ENCODE data around the gene ATG10.

Gene ATG10

DNA sequence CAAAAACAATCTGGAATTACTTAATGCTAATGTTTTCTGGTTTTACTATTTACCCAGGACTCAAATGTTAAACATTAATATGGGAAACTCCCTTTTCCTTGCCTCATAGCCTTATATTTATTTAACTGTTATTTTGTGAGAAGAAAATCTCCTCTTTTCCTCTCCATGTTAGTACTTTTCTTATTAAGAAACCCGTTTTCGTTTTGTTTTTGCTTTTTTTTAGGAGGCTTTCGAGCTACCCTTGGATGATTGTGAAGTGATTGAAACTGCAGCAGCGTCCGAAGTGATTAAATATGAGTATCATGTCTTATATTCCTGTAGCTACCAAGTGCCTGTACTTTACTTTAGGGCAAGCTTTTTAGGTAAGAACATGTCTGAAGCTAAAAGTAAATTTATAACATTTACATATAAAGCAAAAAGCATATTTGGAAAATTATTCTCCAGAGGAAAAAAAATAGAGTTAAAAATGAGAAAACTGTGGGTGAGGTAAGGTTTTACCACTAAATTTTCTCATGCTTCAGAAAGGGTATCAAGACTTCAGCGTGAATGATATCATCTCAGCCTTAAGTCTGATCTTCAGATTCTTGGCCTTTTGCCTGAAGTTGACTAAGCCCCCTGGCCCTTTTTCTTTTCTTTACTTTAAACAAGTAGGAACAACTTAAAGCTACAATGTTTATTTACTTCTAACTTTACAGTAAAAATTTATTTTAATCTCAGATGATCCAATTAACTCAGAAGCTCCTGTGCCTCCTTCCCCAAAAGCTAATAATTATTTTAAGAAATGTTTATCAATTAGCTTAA, 192.6 kb downstream of the ATG10 start:
- no peak for DNase-seq

DNA sequence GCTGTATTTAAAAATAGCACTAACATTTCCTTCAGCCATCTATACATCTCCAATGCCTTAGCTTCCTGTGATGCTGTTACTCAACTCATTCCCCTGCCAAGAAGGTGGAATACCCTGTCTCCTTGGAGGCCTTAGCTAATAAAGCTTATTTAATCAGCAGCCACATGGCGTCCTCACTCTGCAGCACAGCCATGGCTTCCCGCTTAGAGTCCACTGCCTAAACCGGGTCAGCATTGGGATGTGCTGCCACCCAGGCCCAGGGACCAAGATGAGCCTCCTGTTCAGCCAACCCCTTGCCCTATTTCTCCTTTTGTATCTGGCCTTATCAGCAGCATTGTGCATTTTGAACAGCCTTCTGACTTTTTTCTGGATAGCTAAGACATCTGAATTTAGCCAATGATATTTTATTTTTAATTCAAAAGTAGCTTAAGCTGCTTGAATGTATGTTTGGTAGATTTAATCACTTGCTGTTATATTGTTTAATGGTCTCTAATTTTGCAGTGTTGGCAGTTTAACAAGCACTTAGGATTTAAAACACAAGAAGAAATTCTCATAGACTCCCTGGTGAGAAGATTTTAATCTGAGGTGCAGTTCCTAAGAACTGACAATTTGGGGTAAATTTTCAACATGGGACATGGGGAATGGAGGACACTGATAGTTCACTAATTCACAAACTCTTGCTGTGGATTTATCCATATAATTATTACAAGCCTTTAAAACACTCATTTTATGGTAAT, 193.3 kb downstream of the ATG10 start:
- peak in 7 of 58 donors; percentile 2 to 12 (median 5) for DNase-seq

DNA sequence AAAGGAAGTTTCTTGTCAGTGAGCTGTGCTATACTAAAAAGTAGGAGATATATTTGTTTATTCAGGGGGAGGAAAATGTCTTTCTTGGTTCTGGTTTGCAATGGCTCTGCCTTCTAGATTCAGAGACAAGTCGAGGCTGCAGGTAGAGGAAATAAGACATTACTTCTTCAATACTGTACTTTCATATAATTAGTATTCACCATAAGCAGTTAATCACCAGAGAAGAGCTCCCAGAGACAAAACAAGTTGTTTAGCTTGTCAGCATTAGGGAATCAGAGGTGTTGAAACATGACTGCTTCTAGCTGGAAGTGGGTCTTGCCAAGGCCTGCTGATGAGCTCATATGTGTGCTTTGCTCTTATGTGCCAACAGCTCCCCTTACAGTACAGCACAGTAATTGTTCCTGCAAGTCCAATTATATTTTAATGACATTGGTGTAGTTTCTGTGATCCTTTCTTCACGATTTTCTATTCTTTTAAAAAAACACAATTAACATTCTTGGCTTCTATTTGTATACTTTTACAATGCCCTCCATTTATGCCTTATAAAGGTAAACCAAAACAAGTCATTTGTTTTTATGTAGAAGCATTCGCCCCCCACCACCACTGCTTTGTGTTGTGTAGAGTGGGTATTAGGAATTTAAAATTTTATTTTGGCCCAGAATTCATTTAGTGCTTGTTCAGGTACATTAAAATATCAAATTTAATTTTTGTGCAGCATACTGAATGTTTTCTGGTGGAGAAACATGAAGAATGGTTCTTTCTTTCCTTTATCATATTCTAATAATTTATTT, 194.1 kb downstream of the ATG10 start:
- peak in 42 of 58 donors; percentile 9 to 85 (median 40) for DNase-seq

DNA sequence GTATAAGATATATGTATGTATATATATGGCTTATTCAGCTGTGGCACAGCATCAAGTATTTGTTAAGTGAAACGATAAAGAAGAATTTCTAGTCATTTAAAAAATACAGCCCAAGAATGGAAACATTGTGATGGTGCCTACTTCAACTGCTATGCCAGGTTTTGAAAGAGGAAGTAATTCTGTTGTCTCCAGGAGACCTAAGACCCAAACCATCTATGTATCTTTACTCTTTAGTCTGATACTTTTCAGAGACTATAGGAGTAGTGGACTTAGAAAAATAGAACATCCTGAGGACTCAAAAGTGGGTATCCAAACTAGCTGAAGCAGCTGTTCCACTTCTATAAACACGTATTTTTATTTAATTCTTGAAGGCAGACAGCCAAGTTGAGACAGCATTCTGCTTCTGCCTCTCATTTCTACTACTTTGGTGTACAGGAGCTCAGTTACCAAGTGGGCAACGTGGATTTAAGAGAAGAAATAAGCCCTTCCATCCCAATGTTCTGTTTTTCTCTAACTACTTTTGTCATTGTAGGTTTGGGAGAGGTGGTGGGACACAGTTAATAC, 195.6 kb downstream of the ATG10 start:
- DNase-seq = no peak

DNA sequence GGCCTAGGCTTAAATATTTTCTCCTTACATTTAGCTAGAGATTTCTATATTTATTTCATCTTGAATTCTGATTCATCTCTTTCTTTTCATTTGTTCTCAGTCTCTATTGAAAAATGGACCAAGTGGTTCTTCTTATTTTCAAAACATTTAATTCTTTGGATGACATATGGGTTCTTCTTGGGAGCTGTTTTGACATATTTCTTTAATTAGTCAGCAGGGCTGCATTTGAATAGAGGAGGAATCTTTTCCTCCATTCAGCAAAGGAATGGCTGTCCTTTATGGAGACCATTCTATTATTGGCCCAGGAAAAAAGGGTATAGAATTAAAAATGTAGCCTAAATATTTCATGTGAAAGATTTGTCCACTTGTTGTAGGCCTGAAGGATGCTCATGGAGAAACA, 196.5 kb downstream of the ATG10 start:
- no peak for DNase-seq

DNA sequence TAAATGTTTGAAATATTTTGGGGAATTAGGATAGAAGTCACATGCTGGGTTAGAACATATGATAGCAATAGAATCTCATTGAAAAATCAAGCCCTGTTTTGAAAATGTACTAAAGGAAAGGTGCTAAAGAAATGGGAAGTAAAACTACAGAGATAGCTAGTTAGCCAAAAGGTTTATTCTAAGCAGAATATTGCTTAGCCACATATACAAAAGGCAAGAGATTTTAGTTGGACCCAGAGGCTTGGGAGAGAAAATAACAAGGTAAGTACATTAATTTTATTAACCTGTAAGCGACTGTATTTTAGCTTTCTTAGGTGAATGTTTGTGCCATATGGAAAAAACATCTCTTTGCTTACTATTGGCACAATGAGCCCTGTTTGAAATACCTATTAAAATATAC, 198.1 kb downstream of the ATG10 start:
- no peak for DNase-seq

DNA sequence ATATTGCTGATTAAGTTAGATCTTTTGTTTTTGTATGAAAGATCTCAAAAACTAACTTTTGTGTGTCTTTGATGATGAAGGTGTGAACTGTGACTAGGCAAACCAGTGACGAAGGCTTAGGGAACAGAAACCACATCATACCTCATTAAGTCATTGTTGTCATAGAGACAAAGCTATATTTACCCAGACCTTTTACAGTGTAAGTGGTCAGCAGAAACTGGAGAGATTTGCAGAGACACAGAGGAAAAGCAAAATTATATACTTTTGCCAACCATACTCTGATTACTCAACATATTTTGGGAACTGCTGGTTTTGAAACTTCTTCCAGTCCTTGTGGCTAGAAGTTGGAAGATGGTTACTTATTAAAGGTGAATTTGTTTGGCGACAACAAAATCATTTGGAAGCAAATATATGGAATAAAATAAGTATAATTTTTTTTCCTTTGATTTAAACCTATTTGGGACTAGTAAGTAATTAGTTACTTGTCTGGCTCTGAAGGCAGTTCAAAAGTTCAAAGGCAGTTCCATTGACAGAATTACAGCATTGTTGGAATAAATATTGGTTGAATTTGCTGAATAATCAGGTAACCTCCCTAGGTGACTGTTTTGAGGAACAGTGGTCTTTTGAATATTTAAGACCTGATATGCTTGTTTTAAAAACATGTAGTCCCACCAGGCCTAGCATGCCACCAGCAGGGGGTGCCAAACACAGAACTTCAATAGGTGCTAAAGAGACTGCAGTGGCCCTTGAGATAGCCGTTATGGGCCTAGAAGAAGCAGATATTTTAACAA, 202.5 kb downstream of the ATG10 start:
- peak in 16 of 58 donors; percentile 3 to 52 (median 12) for DNase-seq

DNA sequence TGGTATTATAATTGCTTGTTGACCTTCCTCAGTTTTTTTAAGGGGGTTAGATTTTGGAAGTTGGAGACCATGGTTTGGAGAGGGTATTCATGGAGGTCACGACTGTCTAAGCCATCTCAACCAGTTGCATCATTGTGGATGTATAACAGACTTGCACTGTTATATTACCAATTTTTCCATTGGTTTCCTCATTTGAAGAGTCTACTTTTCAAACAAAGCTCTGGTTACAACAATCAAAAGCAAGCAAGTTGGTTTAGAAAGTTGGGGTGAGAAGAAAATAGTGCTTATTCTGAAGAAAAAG, 203.0 kb downstream of the ATG10 start:
- no peak for DNase-seq

DNA sequence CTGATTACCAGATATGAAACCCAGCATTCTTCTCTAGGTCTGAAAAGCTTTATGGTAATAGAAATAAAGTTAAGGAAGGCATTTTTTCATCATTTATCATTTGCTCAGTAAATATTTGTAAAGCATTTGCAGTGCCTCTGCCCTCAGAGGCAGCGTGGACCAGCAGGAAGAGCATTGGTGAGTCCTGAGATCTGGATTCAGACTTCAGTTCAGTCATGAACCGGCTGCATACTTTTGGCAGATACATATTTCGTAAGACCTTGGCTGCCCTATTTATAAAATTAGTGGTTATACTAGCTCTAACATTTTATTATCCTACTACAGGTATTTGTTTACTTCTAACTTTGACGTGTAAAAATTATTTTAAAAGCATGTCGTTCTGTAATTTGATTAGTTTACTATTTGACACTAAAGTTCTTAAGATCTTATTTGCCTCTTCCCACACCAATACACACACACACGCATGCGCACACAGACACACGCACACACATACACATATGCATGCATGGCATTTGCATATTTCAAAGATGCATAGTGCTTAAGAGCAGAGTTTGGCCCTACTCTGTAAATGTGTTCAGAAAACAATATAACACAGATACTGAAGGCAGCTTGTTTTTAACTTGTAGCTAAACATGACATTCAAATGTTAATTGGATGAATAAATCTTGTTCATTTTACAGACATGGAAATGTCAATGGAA, 204.4 kb downstream of the ATG10 start:
- DNase-seq = no peak

DNA sequence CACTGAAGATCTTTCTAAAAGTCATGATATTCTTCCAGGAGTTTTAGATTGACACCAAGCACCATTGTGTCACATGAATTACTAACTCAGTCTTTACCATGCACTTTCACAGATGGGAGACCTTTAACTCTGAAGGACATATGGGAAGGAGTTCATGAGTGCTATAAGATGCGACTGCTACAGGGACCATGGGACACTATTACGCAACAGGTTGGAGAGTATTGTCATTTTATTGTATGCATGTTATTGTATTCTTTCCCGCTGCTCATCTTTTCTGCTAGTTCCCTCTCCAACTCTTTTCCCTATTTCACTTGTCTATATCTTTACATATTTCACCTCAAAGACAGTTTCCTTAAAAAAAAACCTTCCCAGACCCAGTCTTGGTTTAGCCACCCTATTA, 206.6 kb downstream of the ATG10 start:
- DNase-seq = no peak

DNA sequence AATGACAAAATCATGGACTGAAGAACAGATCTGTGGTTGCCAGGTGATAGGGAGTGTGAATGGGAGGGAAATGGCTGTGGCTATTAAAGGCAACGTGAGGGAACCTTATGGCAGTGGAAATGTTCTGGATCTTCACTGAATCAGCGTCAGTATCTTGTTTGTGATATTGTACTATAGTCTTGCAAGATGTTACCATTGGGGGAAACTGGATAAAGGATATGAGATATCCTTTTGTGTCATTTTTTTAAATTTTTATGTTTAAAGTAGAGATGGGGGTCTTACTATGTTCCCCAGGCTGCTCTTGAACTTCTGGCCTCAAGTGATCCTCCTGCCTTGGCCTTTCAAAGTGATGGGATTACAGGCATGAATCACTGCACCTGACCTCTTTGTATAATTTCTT, 210.8 kb downstream of the ATG10 start:
- DNase-seq = no peak

DNA sequence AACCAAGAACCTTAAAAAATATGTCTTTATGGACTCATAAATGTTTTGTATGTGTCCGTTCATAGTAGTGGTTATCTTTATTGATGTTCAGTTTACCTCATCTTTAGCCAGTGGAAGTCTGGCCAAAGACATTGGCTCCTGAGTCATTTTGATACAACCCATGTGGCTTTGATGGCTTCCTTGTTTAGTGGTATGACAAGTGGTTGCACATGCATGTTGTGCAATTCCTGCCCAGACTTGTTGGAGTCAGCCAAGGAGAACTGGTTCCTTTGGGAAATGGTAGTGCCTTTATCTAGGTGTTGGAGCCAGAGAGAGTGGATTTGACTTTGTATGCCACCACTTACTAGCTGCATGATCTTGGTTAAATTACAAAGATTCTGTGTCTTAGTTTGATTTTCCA, 212.0 kb downstream of the ATG10 start:
- no peak for DNase-seq

DNA sequence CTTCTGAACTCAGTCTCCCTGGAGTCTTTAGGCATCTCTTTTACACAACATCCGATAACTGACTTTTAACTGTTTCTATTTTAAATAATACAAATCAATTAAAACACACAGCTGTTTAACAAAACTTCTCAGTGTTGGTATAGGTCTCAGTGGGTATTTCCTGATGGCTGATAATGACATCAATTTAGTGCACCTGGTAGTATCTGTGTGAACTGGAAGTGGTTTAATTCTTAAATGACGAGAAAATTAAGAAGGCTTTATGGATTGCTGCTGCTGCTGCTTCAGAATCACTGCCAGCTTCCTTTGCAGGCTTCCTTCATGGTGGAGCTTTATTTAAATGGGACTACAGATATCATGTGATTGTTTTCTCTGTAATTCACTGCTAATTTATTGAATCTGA, 214.0 kb downstream of the ATG10 start:
- DNase-seq = no peak

DNA sequence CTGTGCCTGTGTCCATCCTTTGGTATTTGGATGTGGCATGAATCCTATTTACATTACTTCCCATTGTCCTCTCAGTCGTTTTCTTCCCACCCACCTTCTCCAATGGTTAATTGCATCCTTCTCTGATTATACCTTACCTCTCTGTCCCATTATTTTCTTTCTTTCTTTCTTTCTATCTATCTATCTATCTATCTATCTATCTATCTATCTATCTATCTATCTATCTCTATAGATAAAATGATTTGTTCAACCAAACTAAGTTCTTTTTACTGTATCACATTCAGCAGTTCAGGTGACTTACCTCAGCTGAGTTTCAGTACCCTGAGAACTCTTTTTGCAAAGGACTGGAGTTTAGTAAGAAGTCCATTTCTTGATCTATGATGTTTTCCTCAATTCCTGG, 225.7 kb downstream of the ATG10 start:
- DNase-seq = no peak

DNA sequence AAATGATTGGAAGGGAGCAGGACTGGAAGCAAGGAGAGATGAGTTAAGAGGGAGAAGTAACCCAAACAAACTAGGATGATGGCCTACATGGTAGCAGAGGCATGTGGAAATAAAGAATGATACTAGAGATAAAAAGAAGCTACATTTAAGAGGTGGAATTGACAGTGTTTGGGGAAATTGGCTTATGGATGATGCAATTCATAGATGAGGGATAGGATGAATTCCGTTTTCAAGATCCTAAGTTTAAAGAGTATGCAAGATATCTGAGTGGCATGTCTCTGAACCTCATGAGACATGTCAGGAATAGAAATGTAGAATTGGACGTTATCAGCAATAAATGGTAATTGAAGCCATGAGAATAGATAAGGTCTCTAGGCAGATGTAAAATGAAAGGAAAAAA, 232.7 kb downstream of the ATG10 start:
- DNase-seq = no peak

DNA sequence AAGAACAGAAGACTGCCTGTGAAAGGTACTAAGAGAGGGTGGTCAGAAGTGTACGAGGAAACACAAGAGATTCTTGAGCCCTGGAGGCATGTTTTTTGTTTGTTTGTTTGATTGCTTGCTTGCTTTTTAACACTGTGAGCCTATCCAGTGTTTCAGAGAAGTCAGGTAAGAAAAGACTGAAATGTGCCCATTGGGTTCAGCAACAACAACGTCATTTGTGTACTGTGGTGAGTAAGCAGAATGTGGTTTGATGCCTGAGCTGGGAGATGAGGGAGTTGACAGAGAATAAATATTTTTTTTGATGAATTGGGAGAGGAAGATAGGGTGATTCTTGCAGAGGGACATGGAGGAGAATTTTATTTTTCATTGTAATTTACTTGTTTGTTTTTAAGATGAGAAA, 233.2 kb downstream of the ATG10 start:
- DNase-seq = no peak

DNA sequence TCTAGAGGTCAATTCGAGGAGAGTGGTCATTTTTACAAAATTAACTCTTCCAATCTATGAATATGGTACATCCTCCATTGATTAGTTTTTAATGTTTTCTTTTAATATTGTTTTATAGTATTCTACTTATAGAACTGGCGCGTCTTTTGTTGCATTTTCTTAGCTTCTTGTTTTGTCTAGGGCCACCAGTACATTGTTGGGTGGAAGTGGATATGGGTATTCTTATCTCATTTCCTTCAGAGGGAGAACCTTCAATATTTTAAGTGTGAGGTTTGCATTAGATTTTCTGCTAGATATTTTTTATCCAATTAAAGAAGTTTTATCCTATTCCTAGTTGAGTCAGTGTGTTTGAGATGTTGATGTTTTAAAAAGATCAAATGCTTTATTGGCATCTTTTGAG, 236.5 kb downstream of the ATG10 start:
- no peak for DNase-seq

DNA sequence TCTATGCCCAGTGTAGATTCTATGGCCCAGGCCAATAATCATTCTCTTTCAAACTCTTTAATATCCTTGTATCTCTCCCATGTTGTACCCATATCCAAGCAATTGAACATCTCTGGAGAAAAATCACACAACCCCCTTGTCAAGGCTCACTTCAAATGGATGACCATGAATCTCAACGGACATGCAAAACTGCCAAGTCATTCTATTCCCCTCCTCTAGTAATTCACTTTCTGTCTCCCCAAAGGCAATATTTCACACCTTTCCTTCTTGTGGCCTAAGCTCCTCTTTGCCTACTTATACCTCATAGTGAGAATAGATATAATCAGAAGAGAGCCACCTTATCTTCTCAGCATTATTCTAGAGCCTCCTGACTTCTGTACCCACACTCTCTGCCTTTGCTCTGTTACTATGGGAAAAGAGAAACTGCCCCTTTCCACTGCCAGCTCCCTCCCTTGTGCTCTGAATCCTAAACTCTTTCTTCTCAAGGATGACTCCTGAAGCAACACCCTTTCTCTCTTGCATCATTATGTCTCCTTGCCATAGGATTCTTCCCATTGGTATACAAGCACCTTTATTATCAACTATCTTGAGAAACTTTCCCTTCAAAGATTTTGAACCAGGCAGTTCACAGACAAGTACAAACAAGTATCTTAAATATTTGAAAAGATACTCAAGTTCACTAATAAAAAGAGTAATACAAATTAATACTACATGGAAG, 240.2 kb downstream of the ATG10 start:
- no peak for DNase-seq

DNA sequence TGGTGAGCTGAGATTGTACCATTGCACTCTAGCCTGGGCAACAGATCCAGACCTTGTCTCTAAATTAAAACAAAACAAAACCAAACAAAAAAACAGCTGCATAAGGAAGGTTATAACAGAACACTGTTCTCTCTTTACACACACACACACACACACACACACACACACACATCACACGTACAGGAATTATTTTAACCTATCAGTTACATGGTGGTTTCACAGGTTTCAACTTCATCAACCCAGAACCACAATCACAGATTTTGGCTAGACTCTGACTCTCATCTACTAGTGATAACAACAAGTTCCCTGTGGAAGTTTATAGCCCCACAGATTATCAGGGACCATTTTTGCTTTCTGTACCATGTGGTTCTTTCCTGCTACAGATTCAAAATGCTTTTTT, 246.1 kb downstream of the ATG10 start:
- no peak for DNase-seq
